ENCODE results near the gene CDRT4.

The CDRT4 gene

GRCh38 chr17:15467592-15467991, at the start of gene CDRT4:
Gene CDRT4 (minus strand): TSS chr17:15467621. CDS start chr17:15440238, 27,383 bp downstream.
- no peak within 1 kb of the TSS for H3K4me3 Mint-ChIP-seq
- H3K27ac Mint-ChIP-seq: peak within 1 kb of the TSS; percentile 2 to 12 (median 3)

GRCh38 chr17:15516150-15516549, 48.7 kb upstream of the CDRT4 start:
- H3K27ac Mint-ChIP-seq: no peak overlapping the region
- H3K36me3 Mint-ChIP-seq (ENCODE audit: low read depth): peaks cover 45% of the 10 kb centered on the region
- H3K4me1 Mint-ChIP-seq: peaks cover 19% of the 10 kb centered on the region
- TF ChIP-seq CTCF (IDR thresholded peaks at IDR 0.05; ENCODE audit: unreplicated experiment in 3 of 3): no peak
- no peak overlapping the region for H3K4me3 Mint-ChIP-seq
- H3K9me3 Mint-ChIP-seq: no peaks in the 10 kb centered on the region
- H3K27me3 Mint-ChIP-seq (ENCODE audit: low read depth): no peaks in the 10 kb centered on the region

More at GRCh38 chr17:15467592-15467991, at the start of gene CDRT4:
- peaks cover 24% of the 10 kb centered on the region for H3K4me1 Mint-ChIP-seq
- no peaks in the 10 kb centered on the region for H3K27me3 Mint-ChIP-seq (ENCODE audit: low read depth)
- H3K9me3 Mint-ChIP-seq: no peaks in the 10 kb centered on the region
- H3K36me3 Mint-ChIP-seq (ENCODE audit: low read depth): peaks cover 5% of the 10 kb centered on the region
- TF ChIP-seq CTCF (IDR thresholded peaks at IDR 0.05; ENCODE audit: unreplicated experiment in 3 of 3): no peak

GRCh38 chr17:15514469-15514868, 47.0 kb upstream of the CDRT4 start:
- Mint-ChIP-seq H3K4me1 (peaks cover 19% of the 10 kb centered on the region), H3K9me3 (no peaks in the 10 kb centered on the region), H3K27ac (peak overlapping the region in 2 of 3 experiments; percentile 81 to 88), H3K4me3 (no peak overlapping the region), H3K27me3 (ENCODE audit: low read depth) (no peaks in the 10 kb centered on the region), H3K36me3 (ENCODE audit: low read depth) (peaks cover 53% of the 10 kb centered on the region)
- no peak for TF ChIP-seq CTCF (IDR thresholded peaks at IDR 0.05; ENCODE audit: unreplicated experiment in 3 of 3)

- H3K27ac Mint-ChIP-seq: peak overlapping the region; percentile 71 to 88 (median 81)
- no peak for TF ChIP-seq CTCF (IDR thresholded peaks at IDR 0.05; ENCODE audit: unreplicated experiment in 3 of 3)
These were observed 46.5 kb upstream of the CDRT4 start for GRCh38 chr17:15513856-15514459.

GRCh38 chr17:15513058-15513791, 45.8 kb upstream of the CDRT4 start:
- no peaks in the 10 kb centered on the region for H3K27me3 Mint-ChIP-seq (ENCODE audit: low read depth)
- peaks cover 19% of the 10 kb centered on the region for H3K4me1 Mint-ChIP-seq
- TF ChIP-seq CTCF (IDR thresholded peaks at IDR 0.05; ENCODE audit: unreplicated experiment in 3 of 3): no peak
- H3K36me3 Mint-ChIP-seq (ENCODE audit: low read depth): peaks cover 52% of the 10 kb centered on the region
- H3K4me3 Mint-ChIP-seq: no peak overlapping the region
- no peaks in the 10 kb centered on the region for H3K9me3 Mint-ChIP-seq
- peak overlapping the region; percentile 71 to 88 (median 81) for H3K27ac Mint-ChIP-seq

More at GRCh38 chr17:15513856-15514459, 46.5 kb upstream of the CDRT4 start:
- no peaks in the 10 kb centered on the region for H3K27me3 Mint-ChIP-seq (ENCODE audit: low read depth)
- H3K4me3 Mint-ChIP-seq: no peak overlapping the region
- H3K4me1 Mint-ChIP-seq: peaks cover 19% of the 10 kb centered on the region
- peaks cover 50% of the 10 kb centered on the region for H3K36me3 Mint-ChIP-seq (ENCODE audit: low read depth)
- no peaks in the 10 kb centered on the region for H3K9me3 Mint-ChIP-seq
